22Rv1 (cell line): Measurements from ENCODE around the gene RNF220.

Experiments used
- ZFX ChIP-seq: fragments of 450-650 bp; IDR thresholded peaks from 2 replicates; pipeline ENCODE4 v1.6.1; 2017; ENCODE audit warnings: antibody characterized with exemption, borderline replicate concordance
- TF ChIP-seq, protein P1 (sequence below): fragments of 450-650 bp; IDR thresholded peaks from 2 replicates; pipeline ENCODE4 v1.5.1; 2017; ENCODE audit warnings: mild to moderate bottlenecking

DNA sequence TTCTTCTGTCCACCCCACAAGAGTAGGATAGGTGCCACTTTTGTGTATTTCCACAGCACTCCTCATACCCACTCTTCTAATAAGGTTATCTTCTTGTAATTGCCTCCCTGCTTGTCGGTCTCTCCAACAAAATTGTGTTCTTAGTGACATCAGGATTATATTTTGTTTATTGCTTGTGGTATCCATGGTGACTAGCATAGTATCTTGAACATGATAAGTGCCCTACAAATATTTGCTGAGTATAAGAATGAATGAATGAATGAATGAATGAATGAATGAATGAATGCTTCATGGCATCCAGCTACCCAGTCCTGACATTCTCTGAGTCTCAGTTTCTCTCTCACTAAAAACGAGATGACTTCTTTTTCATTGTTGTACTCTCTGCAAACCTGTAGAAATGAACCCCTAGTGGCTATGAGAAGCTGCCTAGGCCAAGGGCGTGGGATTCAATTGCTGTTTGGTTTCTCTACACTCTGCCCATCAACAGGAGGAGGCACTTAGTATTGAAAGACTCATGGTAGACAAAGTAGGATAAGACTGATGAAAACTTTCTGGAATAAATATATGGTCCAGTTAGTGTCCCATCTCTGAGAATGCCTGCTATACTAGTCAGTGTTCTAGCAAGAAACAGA, 148.2 kb downstream of the RNF220 start:
- TF ChIP-seq, protein P1, sequence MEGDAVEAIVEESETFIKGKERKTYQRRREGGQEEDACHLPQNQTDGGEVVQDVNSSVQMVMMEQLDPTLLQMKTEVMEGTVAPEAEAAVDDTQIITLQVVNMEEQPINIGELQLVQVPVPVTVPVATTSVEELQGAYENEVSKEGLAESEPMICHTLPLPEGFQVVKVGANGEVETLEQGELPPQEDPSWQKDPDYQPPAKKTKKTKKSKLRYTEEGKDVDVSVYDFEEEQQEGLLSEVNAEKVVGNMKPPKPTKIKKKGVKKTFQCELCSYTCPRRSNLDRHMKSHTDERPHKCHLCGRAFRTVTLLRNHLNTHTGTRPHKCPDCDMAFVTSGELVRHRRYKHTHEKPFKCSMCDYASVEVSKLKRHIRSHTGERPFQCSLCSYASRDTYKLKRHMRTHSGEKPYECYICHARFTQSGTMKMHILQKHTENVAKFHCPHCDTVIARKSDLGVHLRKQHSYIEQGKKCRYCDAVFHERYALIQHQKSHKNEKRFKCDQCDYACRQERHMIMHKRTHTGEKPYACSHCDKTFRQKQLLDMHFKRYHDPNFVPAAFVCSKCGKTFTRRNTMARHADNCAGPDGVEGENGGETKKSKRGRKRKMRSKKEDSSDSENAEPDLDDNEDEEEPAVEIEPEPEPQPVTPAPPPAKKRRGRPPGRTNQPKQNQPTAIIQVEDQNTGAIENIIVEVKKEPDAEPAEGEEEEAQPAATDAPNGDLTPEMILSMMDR: no peak
- no peak for TF ChIP-seq ZFX
